ENCODE measurements around the gene EFNA2. TPM values are rescaled to one million over a fixed set of nuclear protein-coding genes. Genes with fewer than 3 reads are reported as not detected.

EFNA2 gene
- total and polyA plus RNA-seq, 4 donors: 2.8 TPM; not detected in 3

DNA sequence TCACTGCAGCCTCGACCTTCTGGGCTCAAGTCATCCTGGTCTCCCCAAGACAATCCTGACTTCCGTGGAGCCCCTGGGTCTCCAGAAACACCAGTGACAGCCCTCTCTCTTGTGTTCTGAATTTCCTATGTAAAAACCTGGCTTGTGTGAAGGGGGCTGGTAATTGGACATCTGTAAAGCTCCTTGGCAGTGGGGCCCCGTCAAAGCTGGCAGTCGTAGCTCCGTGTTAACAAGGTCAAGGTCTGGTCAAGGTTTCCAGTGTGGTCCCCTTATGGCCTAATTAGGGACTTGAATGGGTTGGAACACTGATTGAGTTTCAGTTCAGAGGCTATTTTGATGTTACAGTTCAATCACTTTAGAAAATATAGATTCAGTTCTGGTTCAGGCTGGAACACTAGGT, 65.2 kb downstream of the EFNA2 start:
- H3K4me1 ChIP-seq (ENCODE audit: control insufficient read depth in 1 of 2, insufficient read depth in 2 of 2, low read length in 2 of 2): no peaks in the 10 kb centered on the region
- DNase-seq: no peak
- H3K27me3 ChIP-seq (ENCODE audit: control insufficient read depth in 1 of 2, insufficient read depth in 2 of 2, low read length in 1 of 2): no peaks in the 10 kb centered on the region
- no peak for ATAC-seq (ENCODE audit: low FRiP score)
- 67 to 69% methylated on average over 5 of the region's 5 CpGs for WGBS, 2 donors
- H3K36me3 ChIP-seq (ENCODE audit: control insufficient read depth in 1 of 2, insufficient read depth in 2 of 2, low read length in 1 of 2): no peaks in the 10 kb centered on the region
- no peaks in the 10 kb centered on the region for H3K9me3 ChIP-seq (ENCODE audit: control insufficient read depth, low read length)
- H3K4me3 ChIP-seq (ENCODE audit: low read length in 2 of 2): no peak overlapping the region
- no peak overlapping the region for H3K27ac ChIP-seq (ENCODE audit: low read depth in 1 of 2, low read length in 2 of 2)
- intact Hi-C loops (cut with DNase I): no loop called here

Other genes with a start within 250 kb of the EFNA2 start
- gene ABCA7, start 245.8 kb upstream of the EFNA2 start, total RNA-seq: 10 to 100 TPM in 1 of 2 donors, 1 to 10 TPM in 1; 9.5 to 20.6 TPM
- gene ABCA7, start 245.8 kb upstream of the EFNA2 start, polyA plus RNA-seq: 1 to 10 TPM; 1.9 to 7.6 TPM
- 10 to 100 TPM; 15.3 to 38.6 TPM for gene ARHGAP45, start 218.7 kb upstream of the EFNA2 start, total RNA-seq
- gene ARHGAP45, start 218.7 kb upstream of the EFNA2 start, polyA plus RNA-seq: 10 to 100 TPM in 1 of 2 donors, 1 to 10 TPM in 1; 7.4 to 21.8 TPM
- gene POLR2E, start 190.5 kb upstream of the EFNA2 start, total RNA-seq: 10 to 100 TPM; 83.5 to 95.6 TPM
- 100 to 1,000 TPM in 1 of 2 donors, 10 to 100 TPM in 1; 91.5 to 116 TPM for gene POLR2E, start 190.5 kb upstream of the EFNA2 start, polyA plus RNA-seq
- 100 to 1,000 TPM; 165 to 236 TPM for gene GPX4, start 181.9 kb upstream of the EFNA2 start, total RNA-seq
- gene GPX4, start 181.9 kb upstream of the EFNA2 start, polyA plus RNA-seq: 100 to 1,000 TPM; 696 to 786 TPM
- gene SBNO2, start 111.6 kb upstream of the EFNA2 start, total RNA-seq: 100 to 1,000 TPM in 1 of 2 donors, 10 to 100 TPM in 1; 97.2 to 165 TPM
- gene SBNO2, start 111.6 kb upstream of the EFNA2 start, polyA plus RNA-seq: 10 to 100 TPM; 11.0 to 53.3 TPM
- gene STK11, start 80.1 kb upstream of the EFNA2 start, total RNA-seq: 10 to 100 TPM; 39.4 to 59.5 TPM
- gene STK11, start 80.1 kb upstream of the EFNA2 start, polyA plus RNA-seq: 10 to 100 TPM; 30.1 to 58.9 TPM
- 1 to 10 TPM; 3.0 to 3.7 TPM for gene CBARP, start 47.9 kb upstream of the EFNA2 start, total RNA-seq
- gene CBARP, start 47.9 kb upstream of the EFNA2 start, polyA plus RNA-seq: 1 to 10 TPM in 1 of 2 donors, under 1 TPM in 1; 0.88 to 1.1 TPM
- gene ATP5F1D, start 44.1 kb upstream of the EFNA2 start, total RNA-seq: 100 to 1,000 TPM in 1 of 2 donors, 10 to 100 TPM in 1; 92.8 to 102 TPM
- gene ATP5F1D, start 44.1 kb upstream of the EFNA2 start, polyA plus RNA-seq: 100 to 1,000 TPM; 131 to 164 TPM
- gene MIDN, start 37.3 kb upstream of the EFNA2 start, total RNA-seq: 100 to 1,000 TPM; 112 to 121 TPM
- gene MIDN, start 37.3 kb upstream of the EFNA2 start, polyA plus RNA-seq: 10 to 100 TPM; 11.8 to 27.4 TPM
- gene CIRBP, start 16.5 kb upstream of the EFNA2 start, total RNA-seq: 100 to 1,000 TPM; 391 to 397 TPM
- gene CIRBP, start 16.5 kb upstream of the EFNA2 start, polyA plus RNA-seq: 1,000 to 10,000 TPM in 1 of 2 donors, 100 to 1,000 TPM in 1; 252 to 1,634 TPM
- 10 to 100 TPM; 21.9 to 23.3 TPM for gene FAM174C, start 10.3 kb upstream of the EFNA2 start, total RNA-seq
- gene FAM174C, start 10.3 kb upstream of the EFNA2 start, polyA plus RNA-seq: 10 to 100 TPM; 43.8 to 68.8 TPM
- gene NDUFS7, start 98.0 kb downstream of the EFNA2 start, total RNA-seq: 10 to 100 TPM; 47.7 to 47.8 TPM
- 100 to 1,000 TPM in 1 of 2 donors, 10 to 100 TPM in 1; 72.6 to 105 TPM for gene NDUFS7, start 98.0 kb downstream of the EFNA2 start, polyA plus RNA-seq
- 10 to 100 TPM in 1 of 2 donors, 1 to 10 TPM in 1; 7.9 to 16.1 TPM for gene GAMT, start 115.7 kb downstream of the EFNA2 start, total RNA-seq
- gene GAMT, start 115.7 kb downstream of the EFNA2 start, polyA plus RNA-seq: 10 to 100 TPM; 21.2 to 40.2 TPM
- 10 to 100 TPM; 75.2 to 77.9 TPM for gene DAZAP1, start 121.7 kb downstream of the EFNA2 start, total RNA-seq
- 10 to 100 TPM; 44.8 to 79.0 TPM for gene DAZAP1, start 121.7 kb downstream of the EFNA2 start, polyA plus RNA-seq
- gene RPS15, start 152.5 kb downstream of the EFNA2 start, total RNA-seq: 100 to 1,000 TPM; 707 to 750 TPM
- gene RPS15, start 152.5 kb downstream of the EFNA2 start, polyA plus RNA-seq: 1,000 to 10,000 TPM; 2,784 to 2,878 TPM
- gene APC2, start 164.2 kb downstream of the EFNA2 start, total RNA-seq: under 1 TPM; 0.26 to 0.42 TPM
- under 1 TPM in 1 of 2 donors, not detected in 1; 0.03 TPM for gene APC2, start 164.2 kb downstream of the EFNA2 start, polyA plus RNA-seq
- 10 to 100 TPM; 19.7 to 26.0 TPM for gene C19orf25, start 193.3 kb downstream of the EFNA2 start, total RNA-seq
- 10 to 100 TPM; 19.0 to 33.5 TPM for gene C19orf25, start 193.3 kb downstream of the EFNA2 start, polyA plus RNA-seq
- 1 to 10 TPM in 1 of 2 donors, not detected in 1; 3.1 TPM for gene PCSK4, start 204.5 kb downstream of the EFNA2 start, total RNA-seq
- 1 to 10 TPM in 1 of 2 donors, under 1 TPM in 1; 0.75 to 6.0 TPM for gene PCSK4, start 204.5 kb downstream of the EFNA2 start, polyA plus RNA-seq
- 1 to 10 TPM in 1 of 2 donors, under 1 TPM in 1; 0.71 to 1.6 TPM for gene REEP6, start 205.3 kb downstream of the EFNA2 start, total RNA-seq
- 10 to 100 TPM in 1 of 2 donors, 1 to 10 TPM in 1; 2.2 to 16.5 TPM for gene REEP6, start 205.3 kb downstream of the EFNA2 start, polyA plus RNA-seq
- gene ADAMTSL5, start 227.1 kb downstream of the EFNA2 start, total RNA-seq: 10 to 100 TPM in 1 of 2 donors, 1 to 10 TPM in 1; 6.2 to 18.2 TPM
- gene ADAMTSL5, start 227.1 kb downstream of the EFNA2 start, polyA plus RNA-seq: 1 to 10 TPM; 3.1 to 6.1 TPM
- gene PLK5, start 238.2 kb downstream of the EFNA2 start, total RNA-seq: not detected
- under 1 TPM in 1 of 2 donors, not detected in 1; 0.15 TPM for gene PLK5, start 238.2 kb downstream of the EFNA2 start, polyA plus RNA-seq

Measured in aorta (tissue), 5 donors.